Kidney (tissue), 14 donors: Measurements from ENCODE around the gene TCEANC2. TPM values are rescaled to one million over a fixed set of nuclear protein-coding genes. Genes with fewer than 3 reads are reported as not detected.

ENCODE experiments used
- DNase-seq, 5 donors: peaks; one replicate each; pipeline ENCODE4 v3.0.0-alpha.2; 2013 to 2020
- FAIRE-seq: peaks from 2 replicates; lab custom pipeline; 2012; peaks lifted over from hg19 to GRCh38; lab: Jason Lieb, UNC
- H3K27ac ChIP-seq, 2 donors: one replicate each; pipeline ENCODE4 v1.7.0; 2013; ENCODE audit warnings: low read depth in 2 of 2, low read length in 2 of 2, inconsistent platforms in 1 of 2
- H3K27me3 ChIP-seq: one replicate; pipeline ENCODE4 v1.7.1; 2013; ENCODE audit warnings: low read length, inconsistent platforms; ENCODE audit not compliant: control insufficient read depth, insufficient read depth
- H3K36me3 ChIP-seq, 3 donors: one replicate each; pipeline versions ENCODE4 v1.7.0 to v1.7.1; 2013; ENCODE audit warnings: low read length in 3 of 3, control low read depth in 1 of 3, inconsistent platforms in 1 of 3; ENCODE audit not compliant: insufficient read depth in 3 of 3, control insufficient read depth in 2 of 3
- H3K4me1 ChIP-seq, 3 donors: one replicate each; pipeline versions ENCODE4 v1.7.0 to v1.7.1; 2013; ENCODE audit warnings: low read length in 3 of 3, inconsistent platforms in 1 of 3, low read depth in 1 of 3; ENCODE audit not compliant: control insufficient read depth in 2 of 3, insufficient read depth in 2 of 3
- H3K4me3 ChIP-seq, 3 donors: one replicate each; pipeline versions ENCODE4 v1.7.0 to v1.8.1; 2013; ENCODE audit warnings: low read length in 3 of 3, control low read depth in 1 of 3, inconsistent platforms in 1 of 3
- H3K9ac ChIP-seq, 3 donors: one replicate each; pipeline versions ENCODE4 v1.7.0 to v1.7.1; 2013; ENCODE audit warnings: low read length in 3 of 3, control low read depth in 1 of 3, inconsistent platforms in 1 of 3
- H3K9me3 ChIP-seq, 3 donors: one replicate each; pipeline versions ENCODE4 v1.7.0 to v1.7.1; 2013; ENCODE audit warnings: low read length in 3 of 3, control low read depth in 1 of 3, inconsistent platforms in 1 of 3; ENCODE audit not compliant: control insufficient read depth in 2 of 3, insufficient read depth in 1 of 3
- intact Hi-C: fragments of 100-400 bp; cut with DNase I; formaldehyde crosslinking; loops from one replicate; pipeline ENCODE4 v1.11.1; 2022
- polyA plus RNA-seq: library from polyadenylated mRNA; stranded (reverse); fragments of 350-450 nt; fragmentation: Illumina TruSeq; extraction: RNeasy Lipid Tissue Mini Kit (QIAGEN cat#74804); gene quantifications from one replicate; pipeline ENCODE4 v1.2.3, GENCODE V29; 2014; ENCODE audit warnings: low read depth, low replicate concordance; ENCODE audit not compliant: insufficient read depth
- total RNA-seq: library from RNA; stranded (reverse); fragmentation: NEBNext Ultra II Directional; extraction: Animal tissue kit (Norgen Biotek cat#: 25700); gene quantifications from one replicate; pipeline ENCODE4 v1.2.1, GENCODE V29; 2021
- TF ChIP-seq, protein P1 (sequence below): IDR thresholded peaks from 3 replicates; pipeline ENCODE4 v1.5.1; 2012; ENCODE audit warnings: mild to moderate bottlenecking, moderate library complexity, borderline replicate concordance; ENCODE audit not compliant: insufficient read depth; ENCODE audit errors: extremely low read depth
- donor health status: control.
- donor health status: control.
- donor health status: control.
- donor health status: control.
- donor health status: control.
- donor health status: DM: yes; HTN: yes; CAD: no.
- donor health status: Normal renal cell carcinoma (clear cell type).

TCEANC2 gene
- total and polyA plus RNA-seq, 2 donors from 2014 or later = 3.1 to 5.1 TPM

DNA sequence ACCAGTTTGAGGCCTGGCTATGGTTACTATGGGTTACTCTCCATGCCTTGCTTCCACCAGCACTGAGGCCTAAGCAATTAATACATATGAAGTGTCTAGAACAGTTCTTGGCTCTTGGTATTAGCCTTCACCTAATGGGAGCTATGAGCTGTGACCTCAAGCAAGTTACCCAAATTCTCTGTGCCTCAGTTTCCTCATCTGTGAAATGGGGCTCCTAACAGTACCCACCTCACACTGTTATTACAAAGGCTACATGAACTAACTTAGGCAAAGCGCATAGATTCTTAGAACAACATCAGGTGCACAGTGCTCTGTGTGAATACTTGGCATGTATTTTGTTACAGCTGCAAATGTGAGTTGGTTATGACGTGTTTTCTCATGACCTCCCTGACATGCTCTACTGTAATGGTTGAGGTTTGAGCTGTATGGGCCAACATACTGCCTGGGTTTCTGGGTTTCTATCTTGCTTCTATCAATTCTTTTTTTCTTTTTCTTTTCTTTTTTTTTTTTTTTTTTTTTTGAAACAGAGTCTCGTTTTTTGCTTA, 72.9 kb downstream of the TCEANC2 start:
- Histone ChIP-seq H3K4me3 (no peak overlapping the region), H3K36me3 (no peaks in the 10 kb centered on the region), H3K9me3 (no peaks in the 10 kb centered on the region), H3K27me3 (no peaks in the 10 kb centered on the region), H3K4me1 (peaks cover 0 to 7% (median 0%) of the 10 kb centered on the region in 3 donors), H3K27ac (no peak overlapping the region), H3K9ac (no peak overlapping the region)
- no peak for FAIRE-seq
- intact Hi-C loops = no loop called here
- no peak for DNase-seq
- TF ChIP-seq, protein P1, sequence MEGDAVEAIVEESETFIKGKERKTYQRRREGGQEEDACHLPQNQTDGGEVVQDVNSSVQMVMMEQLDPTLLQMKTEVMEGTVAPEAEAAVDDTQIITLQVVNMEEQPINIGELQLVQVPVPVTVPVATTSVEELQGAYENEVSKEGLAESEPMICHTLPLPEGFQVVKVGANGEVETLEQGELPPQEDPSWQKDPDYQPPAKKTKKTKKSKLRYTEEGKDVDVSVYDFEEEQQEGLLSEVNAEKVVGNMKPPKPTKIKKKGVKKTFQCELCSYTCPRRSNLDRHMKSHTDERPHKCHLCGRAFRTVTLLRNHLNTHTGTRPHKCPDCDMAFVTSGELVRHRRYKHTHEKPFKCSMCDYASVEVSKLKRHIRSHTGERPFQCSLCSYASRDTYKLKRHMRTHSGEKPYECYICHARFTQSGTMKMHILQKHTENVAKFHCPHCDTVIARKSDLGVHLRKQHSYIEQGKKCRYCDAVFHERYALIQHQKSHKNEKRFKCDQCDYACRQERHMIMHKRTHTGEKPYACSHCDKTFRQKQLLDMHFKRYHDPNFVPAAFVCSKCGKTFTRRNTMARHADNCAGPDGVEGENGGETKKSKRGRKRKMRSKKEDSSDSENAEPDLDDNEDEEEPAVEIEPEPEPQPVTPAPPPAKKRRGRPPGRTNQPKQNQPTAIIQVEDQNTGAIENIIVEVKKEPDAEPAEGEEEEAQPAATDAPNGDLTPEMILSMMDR = no peak

DNA sequence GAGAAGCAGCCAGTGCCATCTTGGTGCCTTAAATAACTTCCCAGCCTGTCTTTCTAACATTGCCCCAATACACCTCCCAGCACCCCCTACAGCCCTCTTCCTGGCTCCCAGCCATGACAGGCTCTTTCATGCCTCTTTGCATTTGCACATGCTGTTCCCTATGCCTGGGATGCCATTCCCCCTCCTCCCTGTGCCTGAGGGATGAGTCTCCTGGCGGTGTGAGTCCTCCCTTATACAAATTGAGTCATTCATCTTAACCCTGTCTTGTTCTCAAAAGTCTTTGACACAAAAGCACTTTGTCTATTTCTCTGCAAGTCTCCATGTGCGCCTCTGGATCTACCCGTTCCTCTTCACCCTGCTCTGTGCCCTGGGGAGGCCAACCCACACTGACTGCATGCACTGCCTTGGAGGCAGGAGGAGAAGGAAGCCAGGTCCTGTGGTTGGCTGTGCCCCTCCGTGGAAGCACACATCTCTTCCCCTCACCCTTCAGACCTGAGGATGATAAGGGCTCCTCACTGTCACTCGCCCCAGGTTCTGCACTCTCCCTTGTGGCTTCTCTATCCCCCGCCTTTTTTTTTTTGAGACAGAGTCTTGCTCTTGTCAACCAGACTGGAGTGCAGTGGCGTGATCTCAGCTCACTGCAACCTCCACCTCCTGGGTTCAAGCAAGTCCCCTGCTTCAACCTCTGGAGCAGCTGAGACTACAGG, 74.3 kb downstream of the TCEANC2 start:
- no peak for FAIRE-seq

DNA sequence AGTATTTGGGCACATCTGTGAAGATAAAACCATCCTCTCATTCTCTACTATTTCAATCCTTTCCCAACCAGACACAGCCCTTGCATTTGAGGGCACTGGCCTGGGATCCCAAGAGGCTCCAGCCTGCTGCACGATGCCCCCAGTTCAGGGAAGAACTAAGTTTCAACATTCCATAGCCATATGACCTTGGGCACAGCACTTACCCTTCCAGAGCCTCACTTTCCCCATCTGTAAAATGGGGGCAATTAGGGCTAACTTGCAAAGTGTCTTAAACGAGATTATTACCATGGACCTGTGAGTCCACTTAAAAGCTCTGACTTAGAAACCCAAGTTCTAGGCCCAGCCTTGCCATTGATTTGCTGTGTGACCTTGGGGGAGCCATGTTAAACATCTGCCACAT, 76.5 kb downstream of the TCEANC2 start:
- no peak overlapping the region for H3K9ac ChIP-seq
- no peak overlapping the region for H3K27ac ChIP-seq
- TF ChIP-seq, protein P1 = no peak
- no peaks in the 10 kb centered on the region for H3K9me3 ChIP-seq
- DNase-seq = no peak
- no peaks in the 10 kb centered on the region for H3K27me3 ChIP-seq
- intact Hi-C loops = no loop called here
- H3K36me3 ChIP-seq = no peaks in the 10 kb centered on the region
- no peak overlapping the region for H3K4me3 ChIP-seq
- no peak for FAIRE-seq
- H3K4me1 ChIP-seq = peaks cover 0 to 3% (median 0%) of the 10 kb centered on the region in 3 donors

More for the DNA sequence above, 74.3 kb downstream of the TCEANC2 start:
- intact Hi-C loops = no loop called here
- Histone ChIP-seq H3K36me3 (no peaks in the 10 kb centered on the region), H3K9ac (no peak overlapping the region), H3K4me3 (no peak overlapping the region), H3K27ac (no peak overlapping the region), H3K4me1 (peaks cover 0 to 3% (median 0%) of the 10 kb centered on the region in 3 donors), H3K27me3 (no peaks in the 10 kb centered on the region), H3K9me3 (no peaks in the 10 kb centered on the region)
- no peak for DNase-seq
- TF ChIP-seq, protein P1 = no peak
